ENCODE results near the gene TRAPPC1.

The TRAPPC1 gene

GRCh38 chr17:7927596-7927995 is 4.2 kb downstream of the TRAPPC1 start:
- peaks cover 0 to 10% (median 0%) of the 10 kb centered on the region in 5 donors for H3K36me3 ChIP-seq (ENCODE audit: control insufficient read depth in 5 of 5, insufficient read depth in 5 of 5, low read length in 5 of 5)
- peaks cover 3 to 30% (median 27%) of the 10 kb centered on the region in 5 donors for H3K4me1 ChIP-seq (ENCODE audit: control insufficient read depth in 5 of 5, insufficient read depth in 5 of 5, low read length in 5 of 5)
- H3K9me3 ChIP-seq (ENCODE audit: control insufficient read depth in 5 of 5, low read length in 5 of 5), result no peaks in the 10 kb centered on the region
- no peak overlapping the region for H3K27ac ChIP-seq (ENCODE audit: low read depth, low read length)
- H3K4me3 ChIP-seq (ENCODE audit: low read depth in 1 of 5, low read length in 5 of 5), result no peak overlapping the region
- no peak overlapping the region for H3K9ac ChIP-seq (ENCODE audit: low read length in 5 of 5)
- peaks cover 0 to 5% (median 0%) of the 10 kb centered on the region in 5 donors for H3K27me3 ChIP-seq (ENCODE audit: control insufficient read depth in 5 of 5, insufficient read depth in 4 of 5, low read length in 5 of 5)

GRCh38 chr17:7922845-7923628 is 8.7 kb downstream of the TRAPPC1 start:
- H3K27ac ChIP-seq (ENCODE audit: low read depth, low read length), result peak overlapping the region; percentile 10
- H3K4me1 ChIP-seq (ENCODE audit: control insufficient read depth in 5 of 5, insufficient read depth in 5 of 5, low read length in 5 of 5), result peaks cover 1 to 15% (median 14%) of the 10 kb centered on the region in 5 donors
- H3K27me3 ChIP-seq (ENCODE audit: control insufficient read depth in 5 of 5, insufficient read depth in 4 of 5, low read length in 5 of 5), result no peaks in the 10 kb centered on the region
- no peaks in the 10 kb centered on the region for H3K36me3 ChIP-seq (ENCODE audit: control insufficient read depth in 5 of 5, insufficient read depth in 5 of 5, low read length in 5 of 5)
- H3K9me3 ChIP-seq (ENCODE audit: control insufficient read depth in 5 of 5, low read length in 5 of 5), result no peaks in the 10 kb centered on the region
- peak overlapping the region; percentile 69 to 83 (median 75) for H3K4me3 ChIP-seq (ENCODE audit: low read depth in 1 of 5, low read length in 5 of 5)
- peak overlapping the region; percentile 28 to 74 (median 68) for H3K9ac ChIP-seq (ENCODE audit: low read length in 5 of 5)

- peak overlapping the region; percentile 10 for H3K27ac ChIP-seq (ENCODE audit: low read depth, low read length)
Observed at GRCh38 chr17:7922269-7922844, 9.4 kb downstream of the TRAPPC1 start.

GRCh38 chr17:7916808-7917207 is 14.9 kb downstream of the TRAPPC1 start:
- Histone ChIP-seq H3K27me3 (ENCODE audit: control insufficient read depth in 5 of 5, insufficient read depth in 4 of 5, low read length in 5 of 5) (no peaks in the 10 kb centered on the region), H3K4me1 (ENCODE audit: control insufficient read depth in 5 of 5, insufficient read depth in 5 of 5, low read length in 5 of 5) (peaks cover 2 to 20% (median 20%) of the 10 kb centered on the region in 5 donors), H3K27ac (ENCODE audit: low read depth, low read length) (no peak overlapping the region), H3K9me3 (ENCODE audit: control insufficient read depth in 5 of 5, low read length in 5 of 5) (no peaks in the 10 kb centered on the region), H3K36me3 (ENCODE audit: control insufficient read depth in 5 of 5, insufficient read depth in 5 of 5, low read length in 5 of 5) (peaks cover 0 to 4% (median 2%) of the 10 kb centered on the region in 5 donors), H3K9ac (ENCODE audit: low read length in 5 of 5) (peak overlapping the region in 1 of 5 donors; percentile 7), H3K4me3 (ENCODE audit: low read depth in 1 of 5, low read length in 5 of 5) (peak overlapping the region in 3 of 5 donors; percentile 61 to 74 (median 73))

More at GRCh38 chr17:7922269-7922844, 9.4 kb downstream of the TRAPPC1 start:
- Histone ChIP-seq H3K4me3 (ENCODE audit: low read depth in 1 of 5, low read length in 5 of 5) (peak overlapping the region; percentile 69 to 83 (median 75)), H3K4me1 (ENCODE audit: control insufficient read depth in 5 of 5, insufficient read depth in 5 of 5, low read length in 5 of 5) (peaks cover 1 to 15% (median 14%) of the 10 kb centered on the region in 5 donors), H3K9ac (ENCODE audit: low read length in 5 of 5) (peak overlapping the region in 4 of 5 donors; percentile 57 to 74 (median 70)), H3K9me3 (ENCODE audit: control insufficient read depth in 5 of 5, low read length in 5 of 5) (no peaks in the 10 kb centered on the region), H3K36me3 (ENCODE audit: control insufficient read depth in 5 of 5, insufficient read depth in 5 of 5, low read length in 5 of 5) (no peaks in the 10 kb centered on the region), H3K27me3 (ENCODE audit: control insufficient read depth in 5 of 5, insufficient read depth in 4 of 5, low read length in 5 of 5) (no peaks in the 10 kb centered on the region)

DNA sequence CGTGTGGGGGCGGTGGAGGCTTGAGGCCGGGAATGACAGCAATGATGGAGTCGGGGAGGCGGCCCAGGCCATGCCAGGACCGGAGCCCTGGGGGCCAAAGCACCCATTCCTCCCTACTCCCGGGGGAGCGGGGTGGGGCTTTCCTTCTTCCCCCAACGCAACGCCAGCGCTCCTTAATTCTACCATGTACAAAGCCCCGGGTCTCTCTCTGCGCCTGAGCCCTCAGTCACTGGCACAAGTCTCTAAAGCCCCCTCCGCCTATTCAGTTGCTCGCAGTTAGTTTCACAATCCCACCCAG is 15.4 kb downstream of the TRAPPC1 start:
- Histone ChIP-seq H3K27ac (ENCODE audit: low read depth, low read length) (peak overlapping the region; percentile 41), H3K27me3 (ENCODE audit: control insufficient read depth in 5 of 5, insufficient read depth in 4 of 5, low read length in 5 of 5) (no peaks in the 10 kb centered on the region), H3K9me3 (ENCODE audit: control insufficient read depth in 5 of 5, low read length in 5 of 5) (no peaks in the 10 kb centered on the region), H3K36me3 (ENCODE audit: control insufficient read depth in 5 of 5, insufficient read depth in 5 of 5, low read length in 5 of 5) (peaks cover 0 to 9% (median 6%) of the 10 kb centered on the region in 5 donors), H3K4me3 (ENCODE audit: low read depth in 1 of 5, low read length in 5 of 5) (peak overlapping the region; percentile 61 to 79 (median 73)), H3K9ac (ENCODE audit: low read length in 5 of 5) (peak overlapping the region in 4 of 5 donors; percentile 42 to 70 (median 66)), H3K4me1 (ENCODE audit: control insufficient read depth in 5 of 5, insufficient read depth in 5 of 5, low read length in 5 of 5) (peaks cover 2 to 20% (median 20%) of the 10 kb centered on the region in 5 donors)

- Histone ChIP-seq H3K9me3 (ENCODE audit: control insufficient read depth in 5 of 5, low read length in 5 of 5) (no peaks in the 10 kb centered on the region), H3K4me1 (ENCODE audit: control insufficient read depth in 5 of 5, insufficient read depth in 5 of 5, low read length in 5 of 5) (peaks cover 2 to 20% (median 20%) of the 10 kb centered on the region in 5 donors), H3K27me3 (ENCODE audit: control insufficient read depth in 5 of 5, insufficient read depth in 4 of 5, low read length in 5 of 5) (no peaks in the 10 kb centered on the region), H3K4me3 (ENCODE audit: low read depth in 1 of 5, low read length in 5 of 5) (peak within 1 kb of the TSS; percentile 68 to 85 (median 74)), H3K36me3 (ENCODE audit: control insufficient read depth in 5 of 5, insufficient read depth in 5 of 5, low read length in 5 of 5) (peaks cover 0 to 14% (median 10%) of the 10 kb centered on the region in 5 donors), H3K27ac (ENCODE audit: low read depth, low read length) (peak within 1 kb of the TSS; percentile 41), H3K9ac (ENCODE audit: low read length in 5 of 5) (peak within 1 kb of the TSS; percentile 42 to 76 (median 65))
Observed at GRCh38 chr17:7915611-7916384, 15.9 kb downstream of the TRAPPC1 start, which contains the start of gene RNF227. Gene RNF227 (minus strand): TSS chr17:7916289. CDS start chr17:7916195, 94 bp downstream.

DNA sequence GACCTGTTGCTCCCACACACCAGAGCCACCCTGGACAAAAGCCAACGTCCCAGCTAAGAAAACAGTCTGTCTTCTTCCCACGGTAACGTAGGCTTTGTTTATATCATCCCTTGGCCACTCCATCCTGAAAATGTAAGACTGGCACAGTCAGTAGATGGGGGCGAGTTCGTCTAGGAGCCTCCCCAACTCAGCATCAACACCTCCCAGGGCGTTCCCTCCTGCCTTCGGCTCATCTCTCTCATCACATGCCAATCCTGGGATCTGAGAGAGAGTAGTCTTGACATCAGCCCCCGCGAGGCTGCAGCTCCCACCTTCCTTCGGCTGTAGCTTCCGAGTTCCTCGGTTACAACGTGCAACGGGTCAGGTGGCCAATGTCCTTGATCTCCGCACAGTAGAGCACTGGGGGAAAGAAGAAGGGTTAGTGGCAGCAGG is 16.6 kb downstream of the TRAPPC1 start:
- H3K4me1 ChIP-seq (ENCODE audit: control insufficient read depth in 5 of 5, insufficient read depth in 5 of 5, low read length in 5 of 5), result peaks cover 2 to 20% (median 20%) of the 10 kb centered on the region in 5 donors
- peak overlapping the region in 4 of 5 donors; percentile 52 to 76 (median 61) for H3K9ac ChIP-seq (ENCODE audit: low read length in 5 of 5)
- no peak overlapping the region for H3K27ac ChIP-seq (ENCODE audit: low read depth, low read length)
- H3K4me3 ChIP-seq (ENCODE audit: low read depth in 1 of 5, low read length in 5 of 5), result peak overlapping the region; percentile 56 to 85 (median 74)
- H3K9me3 ChIP-seq (ENCODE audit: control insufficient read depth in 5 of 5, low read length in 5 of 5), result no peaks in the 10 kb centered on the region
- no peaks in the 10 kb centered on the region for H3K27me3 ChIP-seq (ENCODE audit: control insufficient read depth in 5 of 5, insufficient read depth in 4 of 5, low read length in 5 of 5)
- peaks cover 0 to 20% (median 16%) of the 10 kb centered on the region in 5 donors for H3K36me3 ChIP-seq (ENCODE audit: control insufficient read depth in 5 of 5, insufficient read depth in 5 of 5, low read length in 5 of 5)

GRCh38 chr17:7912927-7913524 is 18.7 kb downstream of the TRAPPC1 start:
- H3K27ac ChIP-seq (ENCODE audit: low read depth, low read length), result no peak overlapping the region
- H3K4me3 ChIP-seq (ENCODE audit: low read depth in 1 of 5, low read length in 5 of 5), result no peak overlapping the region
- H3K9me3 ChIP-seq (ENCODE audit: control insufficient read depth in 5 of 5, low read length in 5 of 5), result no peaks in the 10 kb centered on the region
- peaks cover 0 to 40% (median 34%) of the 10 kb centered on the region in 5 donors for H3K36me3 ChIP-seq (ENCODE audit: control insufficient read depth in 5 of 5, insufficient read depth in 5 of 5, low read length in 5 of 5)
- H3K9ac ChIP-seq (ENCODE audit: low read length in 5 of 5), result peak overlapping the region in 1 of 5 donors; percentile 15
- H3K27me3 ChIP-seq (ENCODE audit: control insufficient read depth in 5 of 5, insufficient read depth in 4 of 5, low read length in 5 of 5), result no peaks in the 10 kb centered on the region
- peaks cover 2 to 20% (median 20%) of the 10 kb centered on the region in 5 donors for H3K4me1 ChIP-seq (ENCODE audit: control insufficient read depth in 5 of 5, insufficient read depth in 5 of 5, low read length in 5 of 5)

- Histone ChIP-seq H3K9me3 (ENCODE audit: control insufficient read depth in 5 of 5, low read length in 5 of 5) (no peaks in the 10 kb centered on the region), H3K4me3 (ENCODE audit: low read depth in 1 of 5, low read length in 5 of 5) (no peak overlapping the region), H3K4me1 (ENCODE audit: control insufficient read depth in 5 of 5, insufficient read depth in 5 of 5, low read length in 5 of 5) (peaks cover 2 to 13% (median 12%) of the 10 kb centered on the region in 5 donors), H3K36me3 (ENCODE audit: control insufficient read depth in 5 of 5, insufficient read depth in 5 of 5, low read length in 5 of 5) (peaks cover 0 to 59% (median 52%) of the 10 kb centered on the region in 5 donors), H3K27me3 (ENCODE audit: control insufficient read depth in 5 of 5, insufficient read depth in 4 of 5, low read length in 5 of 5) (no peaks in the 10 kb centered on the region), H3K27ac (ENCODE audit: low read depth, low read length) (no peak overlapping the region), H3K9ac (ENCODE audit: low read length in 5 of 5) (no peak overlapping the region)
Observed at GRCh38 chr17:7911116-7911515, 20.6 kb downstream of the TRAPPC1 start.

All from subcutaneous abdominal adipose tissue (tissue), 5 donors.